Limb (tissue), 2 donors: ENCODE data around the gene RARRES2.
A peak's percentile ranks its signal among the peaks of the same experiment; 100 is the strongest.

Source experiments
- DNase-seq, 2 donors: peaks; one replicate each; pipeline ENCODE4 v3.0.0-alpha.2; 2016; ENCODE audit errors: extremely low spot score in 2 of 2

The RARRES2 gene

GRCh38 chr7:150338166-150338829 lies 3.1 kb downstream of the RARRES2 start:
- DNase-seq = no peak

- no peak for DNase-seq
Observed at GRCh38 chr7:150337659-150338081, 3.8 kb downstream of the RARRES2 start.

DNA sequence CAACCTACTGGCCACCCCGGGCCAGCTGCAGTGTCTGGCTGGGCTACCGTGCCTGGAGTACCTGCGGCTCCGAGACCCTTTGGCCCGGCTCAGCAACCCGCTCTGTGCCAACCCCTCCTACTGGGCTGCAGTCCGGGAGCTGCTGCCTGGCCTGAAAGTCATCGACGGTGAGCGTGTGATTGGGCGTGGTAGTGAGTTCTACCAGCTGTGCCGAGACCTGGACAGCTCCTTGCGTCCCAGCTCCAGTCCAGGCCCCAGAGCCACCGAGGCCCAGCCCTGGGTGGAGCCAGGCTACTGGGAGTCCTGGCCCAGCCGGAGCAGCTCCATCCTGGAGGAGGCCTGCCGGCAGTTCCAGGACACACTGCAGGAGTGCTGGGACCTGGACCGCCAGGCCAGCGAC lies 4.2 kb downstream of the RARRES2 start:
- no peak for DNase-seq

DNA sequence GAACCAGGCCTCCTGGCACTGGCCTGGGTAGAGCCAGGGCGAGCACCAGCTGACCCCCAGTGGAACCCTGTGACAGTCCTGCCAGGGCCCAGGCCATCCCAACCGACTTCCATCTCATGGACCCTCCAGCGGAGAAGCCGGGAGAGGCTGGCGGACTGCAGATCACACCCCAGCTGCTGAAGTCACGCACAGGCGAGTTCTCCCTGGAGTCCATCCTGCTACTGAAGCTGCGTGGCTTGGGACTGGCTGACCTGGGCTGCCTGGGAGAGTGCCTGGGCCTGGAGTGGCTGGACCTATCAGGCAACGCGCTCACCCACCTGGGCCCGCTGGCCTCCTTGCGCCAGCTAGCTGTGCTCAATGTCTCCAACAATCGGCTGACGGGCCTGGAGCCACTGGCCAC lies 4.7 kb downstream of the RARRES2 start:
- no peak for DNase-seq

- DNase-seq = no peak
Observed at GRCh38 chr7:150335774-150336112, 5.7 kb downstream of the RARRES2 start.

DNA sequence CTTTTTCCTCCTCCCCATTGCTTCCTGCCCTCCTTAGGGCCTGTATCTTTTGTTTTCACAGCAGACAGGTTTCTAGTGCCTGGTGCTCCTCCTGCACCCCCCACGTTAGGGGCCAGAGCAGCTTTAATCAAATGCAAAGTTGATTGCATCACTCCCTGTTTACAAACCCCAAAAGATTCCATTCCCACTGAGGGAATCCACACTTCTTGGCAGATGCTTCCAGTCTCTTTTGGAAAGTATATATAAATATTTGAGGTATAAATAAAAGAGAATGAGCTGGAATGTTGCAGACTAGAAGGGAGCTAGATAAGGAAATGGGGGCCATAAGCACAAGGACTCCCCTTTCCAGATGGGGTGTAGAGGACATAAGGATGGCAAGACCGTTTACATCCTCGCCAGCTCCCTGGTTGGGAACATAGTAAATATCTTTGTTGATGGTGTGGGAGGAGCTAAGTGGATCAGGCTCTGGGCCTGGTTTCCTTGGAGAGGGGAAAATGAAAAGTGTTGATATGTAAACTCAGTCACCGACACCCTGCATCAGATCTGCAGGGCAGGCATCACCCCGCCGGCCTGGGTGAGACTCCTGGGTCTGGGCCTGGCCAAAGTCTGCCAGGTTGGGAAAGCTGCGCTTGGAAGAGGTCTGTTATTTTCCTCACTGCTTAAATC lies 6.2 kb downstream of the RARRES2 start:
- no peak for DNase-seq

DNA sequence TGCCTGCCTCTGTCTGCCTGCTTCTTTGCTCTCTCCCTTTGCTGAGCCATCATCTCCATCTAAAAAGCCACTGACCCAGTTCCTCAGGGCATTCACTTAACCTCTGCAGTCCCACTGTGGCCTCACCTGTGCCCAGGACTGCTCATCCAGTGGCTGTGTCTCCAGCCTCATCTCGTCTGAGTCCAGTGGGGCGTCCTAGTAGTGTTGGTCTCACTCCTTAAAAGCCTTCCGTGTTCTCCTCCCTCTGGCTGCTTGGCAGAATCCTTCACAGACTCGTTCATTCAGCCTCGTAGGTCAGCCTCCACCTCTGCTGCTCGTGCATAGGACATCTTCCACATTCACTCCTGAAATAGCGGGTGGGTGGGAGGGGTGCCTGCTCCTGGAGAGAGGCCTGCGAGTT lies 7.3 kb downstream of the RARRES2 start:
- no peak for DNase-seq

DNA sequence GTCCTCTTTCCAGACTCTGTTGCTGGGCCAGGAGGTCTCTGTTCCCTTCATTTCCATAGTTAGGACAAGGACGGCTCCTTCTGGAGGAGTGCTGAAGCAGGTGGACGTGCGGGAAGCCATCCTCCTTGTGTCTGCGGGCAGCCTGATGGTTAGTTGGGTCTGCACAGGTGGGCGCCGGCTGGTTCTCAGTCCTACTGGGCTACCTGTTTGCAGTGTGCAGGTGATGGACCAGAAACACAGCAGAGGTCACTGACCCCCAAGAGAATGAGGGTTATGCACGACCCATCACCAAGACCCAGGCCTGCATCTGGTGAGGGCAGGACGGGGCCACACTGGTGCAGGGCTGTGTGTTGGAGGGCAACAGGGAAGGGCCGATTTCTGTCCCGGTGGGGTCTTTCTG lies 7.8 kb downstream of the RARRES2 start:
- DNase-seq = no peak

DNA sequence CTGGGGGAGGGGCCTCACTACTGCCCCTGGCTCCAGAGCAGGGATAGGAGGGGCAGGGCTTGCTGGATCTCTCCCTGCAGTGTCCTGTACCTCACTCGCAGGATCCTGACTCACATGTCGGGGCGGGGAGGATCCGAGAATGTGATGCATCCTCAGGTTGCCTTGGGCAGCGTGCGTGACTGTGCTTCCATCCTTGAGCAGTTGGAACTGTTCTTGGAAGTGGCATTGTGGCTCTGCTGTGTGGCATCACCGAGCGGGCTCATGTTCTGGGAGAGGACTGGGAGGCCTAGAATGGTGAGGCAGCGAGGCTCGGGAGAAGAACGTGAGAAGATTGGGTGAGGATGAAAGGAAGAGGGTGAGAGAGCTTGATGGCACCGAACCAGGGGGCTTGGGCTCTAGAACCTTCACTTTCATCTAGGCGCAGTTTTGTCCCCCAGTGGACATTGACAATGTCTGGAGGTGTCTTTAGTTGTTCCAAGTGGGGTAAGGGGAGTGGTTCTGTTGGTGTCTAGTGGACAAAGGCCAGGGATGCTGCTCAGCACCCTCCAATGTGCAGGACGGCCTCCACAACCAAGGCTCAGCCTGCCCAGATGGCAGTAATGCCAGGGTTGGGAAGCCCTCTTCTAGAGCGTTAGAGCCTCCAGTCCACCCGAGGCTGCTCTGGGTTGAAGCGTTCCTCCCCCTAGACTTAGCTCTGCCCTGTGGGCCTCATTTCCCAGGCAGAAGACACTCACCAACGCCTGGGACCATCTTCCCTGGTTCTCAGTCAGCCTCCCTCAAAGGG lies 8.4 kb downstream of the RARRES2 start:
- DNase-seq = no peak

GRCh38 chr7:150330211-150330885 lies 11.1 kb downstream of the RARRES2 start:
- no peak for DNase-seq

GRCh38 chr7:150329331-150330120 lies 11.9 kb downstream of the RARRES2 start:
- no peak for DNase-seq

GRCh38 chr7:150327308-150327707 lies 14.1 kb downstream of the RARRES2 start:
- no peak for DNase-seq

- DNase-seq = no peak
Observed at GRCh38 chr7:150326657-150327268, 14.7 kb downstream of the RARRES2 start.

DNA sequence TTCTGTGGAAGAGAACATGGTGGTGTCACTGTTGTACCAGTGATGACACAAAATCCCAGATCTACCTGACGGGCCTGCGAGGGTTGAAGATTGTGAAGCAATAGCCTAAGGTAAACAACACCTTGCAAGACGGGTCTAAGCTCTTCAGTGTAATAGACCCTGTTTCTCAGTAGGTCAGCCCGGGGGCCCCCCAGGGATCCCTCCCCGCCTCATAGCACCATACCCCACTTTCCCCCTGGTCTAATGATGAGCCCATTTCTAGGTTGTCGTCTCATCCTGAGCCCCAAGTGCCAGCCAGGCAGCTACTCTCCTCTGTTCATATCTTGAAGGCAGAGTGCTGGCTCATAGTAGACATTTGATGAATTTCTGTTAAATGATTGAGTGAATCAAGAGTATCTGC lies 15.5 kb downstream of the RARRES2 start:
- no peak for DNase-seq

- DNase-seq = no peak
Observed at GRCh38 chr7:150325110-150325611, 16.3 kb downstream of the RARRES2 start.

DNA sequence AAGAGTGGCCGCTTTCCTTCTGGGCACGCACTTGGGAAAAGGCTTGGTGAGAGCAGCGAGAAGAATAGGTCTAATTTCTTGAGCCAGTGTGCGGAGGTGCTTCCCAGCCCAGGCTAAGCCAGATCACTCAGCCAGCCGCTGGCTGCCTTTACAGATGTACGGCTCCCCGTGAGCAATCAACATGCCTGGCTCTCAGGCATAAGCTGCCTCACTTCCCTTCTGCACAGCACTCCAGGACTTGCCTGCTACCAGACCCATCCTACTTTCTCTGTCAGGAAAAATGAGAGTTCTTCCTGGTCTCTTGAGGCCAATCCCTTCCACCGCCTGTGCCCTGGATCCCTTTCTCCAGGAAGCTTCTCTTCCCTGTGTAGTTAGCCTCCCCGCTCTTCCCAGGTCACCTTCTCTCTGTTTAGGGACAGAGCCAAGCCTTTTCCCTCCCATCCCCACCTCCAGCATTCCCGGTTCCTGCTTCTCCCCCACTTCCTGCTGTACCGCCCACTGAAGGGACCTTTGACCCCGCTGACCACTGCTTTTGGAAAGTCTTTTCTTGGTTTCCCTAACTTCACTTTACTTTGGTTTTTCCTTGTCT lies 17.0 kb downstream of the RARRES2 start:
- no peak for DNase-seq

GRCh38 chr7:150323682-150324372 lies 17.6 kb downstream of the RARRES2 start:
- no peak for DNase-seq

DNA sequence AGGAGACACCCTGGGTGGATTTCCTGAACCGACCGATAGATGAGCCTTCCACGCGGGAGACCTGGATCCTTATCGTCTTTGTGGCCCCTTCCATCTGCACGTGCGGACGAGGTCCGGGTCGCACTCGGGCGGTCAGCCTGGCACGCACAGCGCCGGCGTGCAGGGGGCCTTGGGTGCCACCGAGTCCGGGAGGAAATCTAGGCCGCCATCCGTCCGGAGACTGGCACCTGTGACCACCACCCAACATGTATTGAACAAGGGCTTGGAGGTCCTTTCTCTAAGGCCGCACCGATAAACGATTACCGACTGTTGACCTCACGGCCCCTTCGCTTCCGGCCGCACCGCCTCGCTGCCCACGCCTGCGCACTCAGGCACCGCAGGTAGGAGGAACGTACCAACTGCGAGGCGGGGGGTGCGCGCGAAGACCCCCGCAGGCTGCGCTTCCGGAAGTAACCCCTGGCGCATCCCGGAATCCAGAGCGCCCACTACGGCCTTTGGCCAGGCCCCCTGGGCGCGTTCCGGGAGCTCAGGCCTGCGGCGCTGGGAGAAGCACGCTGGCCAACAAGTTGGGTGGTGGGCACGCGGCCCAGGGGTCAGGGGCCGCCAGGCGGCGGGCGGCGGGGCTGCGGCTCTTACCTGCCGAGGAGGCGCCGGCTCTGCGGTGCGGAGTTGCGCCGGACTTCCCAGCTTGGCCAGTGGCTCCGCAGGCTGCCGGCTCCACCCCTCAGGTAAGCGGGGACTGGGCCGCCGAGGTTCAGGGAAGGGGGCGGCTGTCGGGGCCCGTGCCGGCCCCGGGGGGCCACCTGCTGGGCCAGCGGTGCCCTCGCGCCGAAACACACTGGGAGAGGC lies 18.4 kb downstream of the RARRES2 start, which contains the start of the genes ACTR3C and LRRC61:
TSS of gene ACTR3C (minus strand) at position 713 of the 849 bp plus-strand sequence. CDS start 28,249 bp downstream, outside the sequence.
TSS of gene LRRC61 (plus strand) at position 523 of the 849 bp plus-strand sequence. CDS start 13,507 bp downstream, outside the sequence.
- DNase-seq = peak in 1 of 2 donors; percentile 85
